Measurements from ENCODE around the gene MICALL1. TPM values are rescaled to one million over a fixed set of nuclear protein-coding genes. Genes with fewer than 3 reads are reported as not detected.

The MICALL1 gene
- polyA plus RNA-seq, 2 of the 4 experiments (the other 2 are of a cell fraction) = 10.4 to 18.6 TPM

DNA sequence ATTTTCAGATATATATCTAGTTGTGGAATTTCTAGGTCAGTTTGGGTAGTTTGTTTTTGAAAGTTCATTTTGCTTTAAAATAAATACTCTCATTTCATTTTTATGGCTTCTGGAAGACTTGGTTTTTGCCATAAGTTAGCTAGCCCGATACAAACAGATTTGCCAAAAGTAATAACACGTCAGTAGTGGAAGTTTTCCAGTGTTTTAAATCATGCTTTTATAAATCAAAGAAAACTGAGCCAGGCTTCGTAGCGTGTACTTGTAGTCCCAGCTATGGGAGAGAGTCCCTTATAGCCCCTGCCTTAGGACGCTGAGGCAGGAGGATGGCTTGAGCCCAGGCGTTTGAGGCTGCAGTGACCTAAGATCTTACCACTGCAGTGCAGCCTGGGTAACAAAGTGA lies 21.7 kb upstream of the MICALL1 start:
- Histone ChIP-seq H3K4me3 (no peak overlapping the region), H3K27ac (no peak overlapping the region), H3K4me2 (no peak overlapping the region), H3K4me1 (no peaks in the 10 kb centered on the region), H3K9me3 (no peaks in the 10 kb centered on the region)
- no peak for TF ChIP-seq RAD21 (conservative IDR thresholded peaks at IDR 0.05 in 1 of 2, IDR thresholded peaks at IDR 0.05 in 1 of 2)
- no peak for TF ChIP-seq POLR2A (IDR thresholded peaks at IDR 0.05; ENCODE audit: low read length)
- TF ChIP-seq, protein P1, sequence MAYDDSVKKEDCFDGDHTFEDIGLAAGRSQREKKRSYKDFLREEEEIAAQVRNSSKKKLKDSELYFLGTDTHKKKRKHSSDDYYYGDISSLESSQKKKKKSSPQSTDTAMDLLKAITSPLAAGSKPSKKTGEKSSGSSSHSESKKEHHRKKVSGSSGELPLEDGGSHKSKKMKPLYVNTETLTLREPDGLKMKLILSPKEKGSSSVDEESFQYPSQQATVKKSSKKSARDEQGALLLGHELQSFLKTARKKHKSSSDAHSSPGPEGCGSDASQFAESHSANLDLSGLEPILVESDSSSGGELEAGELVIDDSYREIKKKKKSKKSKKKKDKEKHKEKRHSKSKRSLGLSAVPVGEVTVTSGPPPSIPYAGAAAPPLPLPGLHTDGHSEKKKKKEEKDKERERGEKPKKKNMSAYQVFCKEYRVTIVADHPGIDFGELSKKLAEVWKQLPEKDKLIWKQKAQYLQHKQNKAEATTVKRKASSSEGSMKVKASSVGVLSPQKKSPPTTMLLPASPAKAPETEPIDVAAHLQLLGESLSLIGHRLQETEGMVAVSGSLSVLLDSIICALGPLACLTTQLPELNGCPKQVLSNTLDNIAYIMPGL (CRISPR knock-in tag; IDR thresholded peaks at IDR 0.05; ENCODE audit: borderline replicate concordance) = no peak
- TF ChIP-seq, protein P2, sequence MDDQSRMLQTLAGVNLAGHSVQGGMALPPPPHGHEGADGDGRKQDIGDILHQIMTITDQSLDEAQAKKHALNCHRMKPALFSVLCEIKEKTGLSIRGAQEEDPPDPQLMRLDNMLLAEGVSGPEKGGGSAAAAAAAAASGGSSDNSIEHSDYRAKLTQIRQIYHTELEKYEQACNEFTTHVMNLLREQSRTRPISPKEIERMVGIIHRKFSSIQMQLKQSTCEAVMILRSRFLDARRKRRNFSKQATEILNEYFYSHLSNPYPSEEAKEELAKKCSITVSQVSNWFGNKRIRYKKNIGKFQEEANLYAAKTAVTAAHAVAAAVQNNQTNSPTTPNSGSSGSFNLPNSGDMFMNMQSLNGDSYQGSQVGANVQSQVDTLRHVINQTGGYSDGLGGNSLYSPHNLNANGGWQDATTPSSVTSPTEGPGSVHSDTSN (IDR thresholded peaks at IDR 0.05) = no peak
- TF ChIP-seq HDAC2 (IDR thresholded peaks at IDR 0.05) = no peak
- FAIRE-seq (no peak), DNase-seq (ENCODE audit: low read depth in 1 of 2, low spot score in 1 of 2) (no peak), ATAC-seq (no peak)
- ChIA-PET POLR2A (no interaction called here), CTCF (interaction anchor here (0.8 to 1.8 kb wide), 3 partner anchors 21 to 48 kb away, joined by 3 to 5 read pairs (median 3); no protein-coding TSS in a partner anchor)
- 88% methylated on average over 6 of the region's 6 CpGs for WGBS (ENCODE audit: missing lambda C conversion rate)

DNA sequence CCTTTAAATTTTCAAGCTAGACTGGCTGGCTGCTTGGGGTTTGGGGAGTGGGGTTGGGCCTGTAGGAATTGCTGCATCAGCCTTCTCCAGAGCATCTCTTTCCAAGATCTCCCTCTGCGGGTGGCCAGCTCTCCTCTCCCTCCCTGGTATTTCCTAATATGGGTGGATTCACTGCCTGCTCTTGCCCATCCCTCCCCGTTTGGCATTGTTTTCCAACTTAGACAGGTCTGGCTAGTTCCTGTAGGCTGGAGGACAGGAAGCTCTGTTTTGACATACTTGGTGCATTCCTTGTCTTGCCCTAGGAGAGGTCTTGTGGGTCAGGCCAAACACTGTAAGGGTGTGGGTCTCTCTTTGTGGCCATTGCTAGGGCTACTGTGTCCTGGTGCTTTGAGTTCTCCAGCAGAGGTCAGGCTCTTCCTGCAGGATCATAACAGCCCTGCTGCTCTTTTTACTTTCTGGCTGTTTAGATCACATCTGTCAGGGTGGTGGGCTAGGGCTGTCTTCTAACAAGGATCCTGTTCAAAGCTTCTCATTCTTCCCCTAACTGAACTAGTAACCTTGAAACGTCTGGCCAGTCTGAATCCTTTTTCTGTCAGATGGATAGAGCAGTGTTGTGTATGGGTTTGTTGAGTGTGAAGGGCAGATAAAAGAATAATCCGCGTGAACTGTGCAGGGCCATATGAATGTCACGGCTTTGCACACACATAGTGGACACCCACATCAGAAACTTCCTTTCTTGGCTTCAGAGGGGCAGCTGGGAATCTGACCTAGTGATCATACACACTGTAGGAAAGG lies 18.3 kb upstream of the MICALL1 start:
- POLR2A ChIA-PET = no interaction called here
- DNase-seq (ENCODE audit: low read depth in 1 of 2, low spot score in 1 of 2) (peak in 1 of 2 experiments; percentile 36), ATAC-seq (peak; percentile 71 to 83; a peak in 3 of 6 replicates), FAIRE-seq (no peak)
- no peak overlapping the region for H3K27ac ChIP-seq
- H3K9me3 ChIP-seq = no peaks in the 10 kb centered on the region
- H3K4me1 ChIP-seq = no peaks in the 10 kb centered on the region
- no peak overlapping the region for H3K4me2 ChIP-seq
- CTCF ChIA-PET = interaction anchor here (0.6 to 3.4 kb wide), 13 partner anchors 8 to 69 kb away, joined by 3 to 15 read pairs (median 5); partner anchors contain the start of gene MICALL1
- TF ChIP-seq RAD21 (conservative IDR thresholded peaks at IDR 0.05 in 1 of 2, IDR thresholded peaks at IDR 0.05 in 1 of 2) (peak; percentile 12 to 21; a peak in 1 of 5 replicates), HOXB13 (CRISPR knock-in tag; IDR thresholded peaks at IDR 0.05; ENCODE audit: low read depth) (no peak), FOSL2 (IDR thresholded peaks at IDR 0.05) (no peak), FOSL2 (CRISPR knock-in tag; IDR thresholded peaks at IDR 0.05) (no peak)
- TF ChIP-seq, protein P3, sequence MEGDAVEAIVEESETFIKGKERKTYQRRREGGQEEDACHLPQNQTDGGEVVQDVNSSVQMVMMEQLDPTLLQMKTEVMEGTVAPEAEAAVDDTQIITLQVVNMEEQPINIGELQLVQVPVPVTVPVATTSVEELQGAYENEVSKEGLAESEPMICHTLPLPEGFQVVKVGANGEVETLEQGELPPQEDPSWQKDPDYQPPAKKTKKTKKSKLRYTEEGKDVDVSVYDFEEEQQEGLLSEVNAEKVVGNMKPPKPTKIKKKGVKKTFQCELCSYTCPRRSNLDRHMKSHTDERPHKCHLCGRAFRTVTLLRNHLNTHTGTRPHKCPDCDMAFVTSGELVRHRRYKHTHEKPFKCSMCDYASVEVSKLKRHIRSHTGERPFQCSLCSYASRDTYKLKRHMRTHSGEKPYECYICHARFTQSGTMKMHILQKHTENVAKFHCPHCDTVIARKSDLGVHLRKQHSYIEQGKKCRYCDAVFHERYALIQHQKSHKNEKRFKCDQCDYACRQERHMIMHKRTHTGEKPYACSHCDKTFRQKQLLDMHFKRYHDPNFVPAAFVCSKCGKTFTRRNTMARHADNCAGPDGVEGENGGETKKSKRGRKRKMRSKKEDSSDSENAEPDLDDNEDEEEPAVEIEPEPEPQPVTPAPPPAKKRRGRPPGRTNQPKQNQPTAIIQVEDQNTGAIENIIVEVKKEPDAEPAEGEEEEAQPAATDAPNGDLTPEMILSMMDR (IDR thresholded peaks at IDR 0.05) = peak; percentile 20; the same call in 1 of the 3 replicates
- TF ChIP-seq, protein P4, sequence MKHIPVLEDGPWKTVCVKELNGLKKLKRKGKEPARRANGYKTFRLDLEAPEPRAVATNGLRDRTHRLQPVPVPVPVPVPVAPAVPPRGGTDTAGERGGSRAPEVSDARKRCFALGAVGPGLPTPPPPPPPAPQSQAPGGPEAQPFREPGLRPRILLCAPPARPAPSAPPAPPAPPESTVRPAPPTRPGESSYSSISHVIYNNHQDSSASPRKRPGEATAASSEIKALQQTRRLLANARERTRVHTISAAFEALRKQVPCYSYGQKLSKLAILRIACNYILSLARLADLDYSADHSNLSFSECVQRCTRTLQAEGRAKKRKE (CRISPR knock-in tag; IDR thresholded peaks at IDR 0.05; ENCODE audit: low read depth) = no peak
- H3K4me3 ChIP-seq = no peak overlapping the region
- 71% methylated on average over 6 of the region's 6 CpGs for WGBS (ENCODE audit: missing lambda C conversion rate)

DNA sequence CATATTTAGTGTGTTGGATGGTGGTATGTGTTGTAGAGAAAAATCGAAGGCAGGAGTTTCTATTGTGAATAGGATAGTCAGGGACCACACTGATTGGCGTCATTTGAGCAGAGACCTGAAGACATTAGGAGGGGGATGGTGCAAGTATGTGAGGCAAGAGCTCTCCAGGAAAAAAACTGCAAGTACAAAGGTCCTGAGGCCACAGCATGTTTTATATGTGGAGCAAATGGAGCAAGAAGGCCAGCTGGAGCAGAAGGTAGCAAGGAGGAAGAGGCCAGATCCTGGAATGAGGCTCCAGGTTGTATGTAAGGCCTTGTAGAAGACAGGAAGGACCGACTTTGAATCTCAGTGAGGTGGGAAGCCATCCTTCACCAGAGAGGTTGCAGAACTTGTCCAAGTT lies 14.2 kb upstream of the MICALL1 start:
- 84% methylated on average over 3 of the region's 3 CpGs for WGBS (ENCODE audit: missing lambda C conversion rate)
- ATAC-seq (no peak), FAIRE-seq (no peak), DNase-seq (ENCODE audit: low read depth in 1 of 2, low spot score in 1 of 2) (no peak)
- H3K4me3 ChIP-seq = no peak overlapping the region
- no peaks in the 10 kb centered on the region for H3K9me3 ChIP-seq
- POLR2A ChIA-PET = no interaction called here
- TF ChIP-seq FOSB (CRISPR knock-in tag; IDR thresholded peaks at IDR 0.05) = no peak
- TF ChIP-seq RFX5 (IDR thresholded peaks at IDR 0.05) = no peak
- no peak for TF ChIP-seq SREBF2 (IDR thresholded peaks at IDR 0.05)
- TF ChIP-seq, protein P2 (IDR thresholded peaks at IDR 0.05) = no peak
- TF ChIP-seq EP300 (IDR thresholded peaks at IDR 0.05) = no peak
- CTCF ChIA-PET = interaction anchor here (1.1 to 1.9 kb wide), 3 partner anchors 13 to 74 kb away, joined by 3 to 11 read pairs (median 4); partner anchors contain the start of gene MICALL1
- H3K4me1 ChIP-seq = peaks cover 27% of the 10 kb centered on the region
- H3K4me2 ChIP-seq = no peak overlapping the region
- H3K27ac ChIP-seq = no peak overlapping the region

Data from A549 (cell line).